ENCODE measurements around the gene LDLRAD4. TPM values are rescaled to one million over a fixed set of nuclear protein-coding genes. Genes with fewer than 3 reads are reported as not detected.

Gene LDLRAD4
- total and polyA plus RNA-seq, 12 donors, result 3.9 to 64.5 (median 36.0) TPM

DNA sequence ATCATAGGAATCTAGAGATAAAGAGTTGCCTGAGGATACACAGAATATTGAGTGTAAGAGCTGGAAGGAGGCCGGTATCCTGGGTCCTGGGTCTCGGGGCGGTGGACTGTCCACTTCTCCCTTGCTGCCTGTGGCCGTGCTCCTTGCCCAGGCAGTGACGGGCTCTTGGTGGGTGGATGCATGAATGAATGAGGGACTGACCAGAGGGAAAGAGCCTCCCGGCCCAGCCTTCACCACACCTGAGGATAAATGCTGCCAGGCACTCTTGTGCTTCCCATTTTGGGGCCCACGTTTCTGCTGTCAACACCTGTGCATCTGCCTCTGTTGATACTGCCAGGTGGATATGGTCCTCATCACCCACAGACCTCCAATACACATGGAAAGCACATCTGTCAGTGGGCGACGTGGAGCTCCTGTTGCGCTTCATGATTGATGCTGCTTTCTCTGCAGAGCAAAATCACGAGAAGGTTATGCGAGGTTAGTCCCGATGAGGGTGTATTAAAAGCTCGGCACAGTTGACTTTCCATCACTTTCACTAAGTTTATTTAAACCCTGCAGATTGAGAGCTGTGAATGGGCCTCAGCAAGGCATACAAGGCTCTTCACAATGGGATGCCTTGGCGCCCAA is 211.4 kb downstream of the LDLRAD4 start:
- H3K4me3 ChIP-seq, result no peak overlapping the region
- H3K27ac ChIP-seq, result no peak overlapping the region
- intact Hi-C loops (cut with DNase I), result no loop called here
- H3K4me1 ChIP-seq (replicated peaks in 1 of 2), result peaks cover 0 to 20% of the 10 kb centered on the region in 2 donors
- H3K36me3 ChIP-seq (replicated peaks in 1 of 2), result no peaks in the 10 kb centered on the region
- no peaks in the 10 kb centered on the region for H3K27me3 ChIP-seq
- WGBS, 4 donors, result 83 to 91% (median 88%) methylated on average over 12 to 15 of the region's 15 CpGs
- TF ChIP-seq, protein P1, sequence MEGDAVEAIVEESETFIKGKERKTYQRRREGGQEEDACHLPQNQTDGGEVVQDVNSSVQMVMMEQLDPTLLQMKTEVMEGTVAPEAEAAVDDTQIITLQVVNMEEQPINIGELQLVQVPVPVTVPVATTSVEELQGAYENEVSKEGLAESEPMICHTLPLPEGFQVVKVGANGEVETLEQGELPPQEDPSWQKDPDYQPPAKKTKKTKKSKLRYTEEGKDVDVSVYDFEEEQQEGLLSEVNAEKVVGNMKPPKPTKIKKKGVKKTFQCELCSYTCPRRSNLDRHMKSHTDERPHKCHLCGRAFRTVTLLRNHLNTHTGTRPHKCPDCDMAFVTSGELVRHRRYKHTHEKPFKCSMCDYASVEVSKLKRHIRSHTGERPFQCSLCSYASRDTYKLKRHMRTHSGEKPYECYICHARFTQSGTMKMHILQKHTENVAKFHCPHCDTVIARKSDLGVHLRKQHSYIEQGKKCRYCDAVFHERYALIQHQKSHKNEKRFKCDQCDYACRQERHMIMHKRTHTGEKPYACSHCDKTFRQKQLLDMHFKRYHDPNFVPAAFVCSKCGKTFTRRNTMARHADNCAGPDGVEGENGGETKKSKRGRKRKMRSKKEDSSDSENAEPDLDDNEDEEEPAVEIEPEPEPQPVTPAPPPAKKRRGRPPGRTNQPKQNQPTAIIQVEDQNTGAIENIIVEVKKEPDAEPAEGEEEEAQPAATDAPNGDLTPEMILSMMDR (IDR thresholded peaks at IDR 0.05), result no peak
- no peak for TF ChIP-seq POLR2A (IDR thresholded peaks at IDR 0.05)
- no peak for DNase-seq
- H3K9me3 ChIP-seq (replicated peaks in 1 of 3), result no peaks in the 10 kb centered on the region

DNA sequence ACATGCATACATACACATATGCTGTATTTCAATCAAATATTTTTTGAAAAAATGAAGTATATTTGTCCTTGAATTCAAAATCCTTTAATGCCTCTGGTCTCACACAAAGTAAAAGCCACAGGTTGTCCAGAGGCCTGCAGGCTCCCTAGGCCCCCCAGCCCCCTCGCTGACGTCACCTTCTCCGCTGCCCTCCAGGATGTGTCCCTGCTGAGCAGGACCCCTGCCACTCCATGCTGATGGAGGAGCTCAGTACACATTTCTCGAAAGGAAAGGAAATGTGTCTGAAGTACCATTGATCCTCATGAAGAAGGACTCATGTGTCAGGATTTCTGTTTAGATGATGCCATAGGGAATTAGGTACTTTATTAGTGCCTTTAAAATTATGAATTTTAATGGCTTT is 212.1 kb downstream of the LDLRAD4 start:
- DNase-seq, result no peak
- intact Hi-C loops (cut with DNase I), result no loop called here
- no peaks in the 10 kb centered on the region for H3K27me3 ChIP-seq
- peaks cover 6 to 26% of the 10 kb centered on the region in 2 donors for H3K4me1 ChIP-seq (replicated peaks in 1 of 2)
- no peak overlapping the region for H3K27ac ChIP-seq
- H3K36me3 ChIP-seq (replicated peaks in 1 of 2), result no peaks in the 10 kb centered on the region
- WGBS, 4 donors, result 95 to 98% (median 96%) methylated on average over 4 of the region's 4 CpGs
- H3K9me3 ChIP-seq (replicated peaks in 1 of 3), result no peaks in the 10 kb centered on the region
- no peak overlapping the region for H3K4me3 ChIP-seq
- TF ChIP-seq, protein P1 (IDR thresholded peaks at IDR 0.05), result no peak
- TF ChIP-seq POLR2A (IDR thresholded peaks at IDR 0.05), result no peak

DNA sequence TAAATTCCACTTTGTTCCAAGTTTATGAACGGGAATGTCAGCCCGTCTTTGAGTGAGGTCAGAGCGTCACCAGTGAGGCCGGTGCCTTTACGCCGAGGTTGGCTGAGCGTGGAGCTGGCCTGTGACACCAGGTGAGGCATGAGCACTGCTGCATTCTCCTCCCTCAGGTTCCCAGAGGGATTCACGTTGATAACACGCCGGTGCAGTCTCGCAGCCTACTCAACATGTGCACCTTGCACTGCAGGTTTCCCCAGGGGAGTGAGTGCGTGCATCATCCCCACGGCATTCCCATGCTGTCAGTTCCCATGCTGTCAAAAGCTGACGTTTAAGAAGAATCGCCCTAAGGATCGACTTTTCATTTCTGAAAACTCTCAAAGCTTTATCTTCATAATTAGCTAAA is 213.3 kb downstream of the LDLRAD4 start:
- Histone ChIP-seq H3K36me3 (replicated peaks in 1 of 2) (no peaks in the 10 kb centered on the region), H3K4me3 (no peak overlapping the region), H3K4me1 (replicated peaks in 1 of 2) (peaks cover 15 to 38% of the 10 kb centered on the region in 2 donors), H3K27ac (no peak overlapping the region), H3K9me3 (replicated peaks in 1 of 3) (no peaks in the 10 kb centered on the region), H3K27me3 (no peaks in the 10 kb centered on the region)
- intact Hi-C loops (cut with DNase I), result no loop called here
- WGBS, 4 donors, result 92 to 95% (median 95%) methylated on average over 16 of the region's 16 CpGs
- TF ChIP-seq, protein P1 (IDR thresholded peaks at IDR 0.05), result no peak
- TF ChIP-seq POLR2A (IDR thresholded peaks at IDR 0.05), result no peak
- DNase-seq, result no peak

DNA sequence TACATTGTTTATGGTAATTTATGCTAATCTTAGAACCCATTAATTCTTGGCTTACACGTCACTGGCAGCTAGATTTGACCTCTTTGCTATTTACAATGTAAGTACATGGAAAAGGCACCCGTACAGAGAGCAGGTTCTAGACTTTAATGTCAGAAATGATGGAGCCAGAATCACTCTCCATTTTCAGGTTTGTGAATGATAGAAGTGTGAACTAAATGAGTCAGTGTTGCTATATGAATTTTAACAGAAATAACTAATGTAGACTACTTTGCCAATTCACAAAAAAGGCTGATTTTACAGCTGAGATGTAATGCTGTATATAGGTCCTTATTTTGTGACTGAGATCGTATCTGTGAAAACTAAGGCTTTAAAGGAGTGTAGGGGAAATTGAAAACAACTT is 214.6 kb downstream of the LDLRAD4 start:
- 88 to 95% (median 91%) methylated on average over 3 of the region's 3 CpGs for WGBS, 4 donors
- H3K27me3 ChIP-seq, result no peaks in the 10 kb centered on the region
- intact Hi-C loops (cut with DNase I), result no loop called here
- H3K27ac ChIP-seq, result no peak overlapping the region
- DNase-seq, result no peak
- no peaks in the 10 kb centered on the region for H3K36me3 ChIP-seq (replicated peaks in 1 of 2)
- H3K9me3 ChIP-seq (replicated peaks in 1 of 3), result no peaks in the 10 kb centered on the region
- TF ChIP-seq, protein P1 (IDR thresholded peaks at IDR 0.05), result no peak
- no peak for TF ChIP-seq POLR2A (IDR thresholded peaks at IDR 0.05)
- peaks cover 17 to 39% of the 10 kb centered on the region in 2 donors for H3K4me1 ChIP-seq (replicated peaks in 1 of 2)
- no peak overlapping the region for H3K4me3 ChIP-seq
